SU-DHL-6 (cell line): ENCODE data around the gene FOCAD.

ENCODE experiments used
- H2AFZ ChIP-seq: fragments of 200-600 bp; sonication (generic); 2 replicates; pipeline ENCODE4 v1.6.1; 2014; ENCODE audit warnings: low read depth, mild to moderate bottlenecking, moderate library complexity, mixed read lengths, antibody characterized with exemption, low read length; ENCODE audit not compliant: severe bottlenecking
- H3F3A ChIP-seq: fragments of 200-600 bp; shearing (Covaris generic); 2 replicates; pipeline ENCODE4 v1.6.0; 2016; ENCODE audit warnings: antibody characterized with exemption, mild to moderate bottlenecking; ENCODE audit not compliant: insufficient read depth
- H3K27ac ChIP-seq: fragments of 200-600 bp; sonication (generic); 2 replicates; pipeline ENCODE4 v1.5.1; 2016; ENCODE audit warnings: low read depth, mild to moderate bottlenecking, low read length, moderate library complexity, mixed read lengths
- H3K27me3 ChIP-seq: fragments of 200-600 bp; sonication (generic), shearing (Covaris generic); 2 replicates; pipeline ENCODE4 v1.6.0; 2014; ENCODE audit warnings: mild to moderate bottlenecking, low read length
- H3K36me3 ChIP-seq: fragments of 200-600 bp; sonication (generic); 2 replicates; pipeline ENCODE4 v1.6.1; 2014; ENCODE audit warnings: mild to moderate bottlenecking, low read length, mixed read lengths
- H3K4me2 ChIP-seq: fragments of 300-600, 200-600 bp; shearing (Covaris generic), sonication (generic); 2 replicates; pipeline ENCODE4 v1.6.0; 2014; ENCODE audit warnings: low read length, low read depth, mild to moderate bottlenecking; ENCODE audit not compliant: poor library complexity, severe bottlenecking
- H3K4me3 ChIP-seq: fragments of 200-600 bp; sonication (generic); 2 replicates; pipeline ENCODE4 v1.5.1; 2014; ENCODE audit warnings: antibody characterized with exemption, low read length, mild to moderate bottlenecking, mixed read lengths; ENCODE audit not compliant: insufficient read depth, poor library complexity, severe bottlenecking
- H3K79me2 ChIP-seq: fragments of 200-600 bp; sonication (generic); 2 replicates; pipeline ENCODE4 v1.6.1; 2014; ENCODE audit warnings: mild to moderate bottlenecking, low read length, moderate library complexity; ENCODE audit not compliant: insufficient read depth
- H3K9ac ChIP-seq: fragments of 200-600 bp; sonication (generic); 2 replicates; pipeline ENCODE4 v1.7.0; 2014; ENCODE audit warnings: mild to moderate bottlenecking, low read length
- H3K9me2 ChIP-seq: fragments of 200-600 bp; sonication (generic); replicated peaks from 2 replicates; pipeline ENCODE4 v1.6.1; 2014; ENCODE audit warnings: low read length; ENCODE audit not compliant: insufficient read depth
- H3K9me3 ChIP-seq: fragments of 200-600 bp; sonication (generic); 2 replicates; pipeline ENCODE4 v1.6.1; 2014; ENCODE audit warnings: low read length, mixed read lengths; ENCODE audit not compliant: insufficient read depth
- H4K20me1 ChIP-seq: fragments of 200-600 bp; sonication (generic); 2 replicates; pipeline ENCODE4 v1.6.1; 2014; ENCODE audit warnings: low read depth, mild to moderate bottlenecking, antibody characterized with exemption, low read length, moderate library complexity, mixed read lengths
- CTCF ChIP-seq: fragments of 200-600 bp; sonication (generic); IDR thresholded peaks from one replicate; pipeline ENCODE4 v1.5.1; 2017; ENCODE audit warnings: antibody characterized with exemption, mild to moderate bottlenecking, low read length, moderate library complexity; ENCODE audit not compliant: insufficient read depth, poor library complexity, severe bottlenecking
- EZH2phosphoT487 ChIP-seq: fragments of 200-600 bp; sonication (generic), shearing (Covaris generic); conservative IDR thresholded peaks from 2 replicates; pipeline ENCODE4 v1.6.1; 2018; ENCODE audit warnings: mild to moderate bottlenecking, antibody characterized with exemption, low read length, moderate library complexity, mixed read lengths

FOCAD gene

GRCh38 chr9:20683351-20684034, 566 bp upstream of the FOCAD start:
- Histone ChIP-seq H3K4me2 (peak overlapping the region; percentile 86), H4K20me1 (0 out of 2 replicates have a peak, but pooled peaks cover 7% of the 10 kb centered on the region), H3K36me3 (no peaks in the 10 kb centered on the region), H3F3A (no peaks in the 10 kb centered on the region), H3K79me2 (no peaks in the 10 kb centered on the region), H3K9ac (peak overlapping the region; percentile 73), H3K4me3 (peak overlapping the region; percentile 79), H3K9me3 (no peaks in the 10 kb centered on the region), H3K9me2 (no peaks in the 10 kb centered on the region), H3K27me3 (no peaks in the 10 kb centered on the region), H2AFZ (peak overlapping the region; percentile 94), H3K27ac (no peak overlapping the region)
- no peak for TF ChIP-seq CTCF
- TF ChIP-seq EZH2phosphoT487: no peak

- H3K27me3 ChIP-seq: no peaks in the 10 kb centered on the region
- TF ChIP-seq EZH2phosphoT487 (no peak), CTCF (no peak)
- no peaks in the 10 kb centered on the region for H3K79me2 ChIP-seq
- H3K4me3 ChIP-seq: peak overlapping the region; percentile 79
- H3K9ac ChIP-seq: peak overlapping the region; percentile 73
- no peaks in the 10 kb centered on the region for H3K9me3 ChIP-seq
- 0 out of 2 replicates have a peak, but pooled peaks cover 7% of the 10 kb centered on the region for H4K20me1 ChIP-seq
- H3K4me2 ChIP-seq: peak overlapping the region; percentile 82
- H3K9me2 ChIP-seq: no peaks in the 10 kb centered on the region
- H2AFZ ChIP-seq: peak overlapping the region; percentile 96
- H3K27ac ChIP-seq: no peak overlapping the region
- no peaks in the 10 kb centered on the region for H3F3A ChIP-seq
- no peaks in the 10 kb centered on the region for H3K36me3 ChIP-seq
These were observed 1.0 kb downstream of the FOCAD start for GRCh38 chr9:20684875-20685696.

GRCh38 chr9:20685769-20686168, 1.7 kb downstream of the FOCAD start:
- Histone ChIP-seq H3K4me3 (no peak overlapping the region), H4K20me1 (0 out of 2 replicates have a peak, but pooled peaks cover 7% of the 10 kb centered on the region), H3K79me2 (no peaks in the 10 kb centered on the region), H3K9ac (no peak overlapping the region), H2AFZ (no peak overlapping the region), H3K9me3 (no peaks in the 10 kb centered on the region), H3K9me2 (no peaks in the 10 kb centered on the region), H3K4me2 (no peak overlapping the region), H3K27me3 (no peaks in the 10 kb centered on the region), H3K36me3 (no peaks in the 10 kb centered on the region), H3F3A (no peaks in the 10 kb centered on the region), H3K27ac (no peak overlapping the region)
- TF ChIP-seq EZH2phosphoT487: no peak
- TF ChIP-seq CTCF: no peak
